Measurements from ENCODE around the gene CARD8.
"Not testable (repeated sequence)": the region's sequence is repeated elsewhere in the genome, so short reads cannot be mapped to it uniquely, and the experiment has no call there.

The CARD8 gene

DNA sequence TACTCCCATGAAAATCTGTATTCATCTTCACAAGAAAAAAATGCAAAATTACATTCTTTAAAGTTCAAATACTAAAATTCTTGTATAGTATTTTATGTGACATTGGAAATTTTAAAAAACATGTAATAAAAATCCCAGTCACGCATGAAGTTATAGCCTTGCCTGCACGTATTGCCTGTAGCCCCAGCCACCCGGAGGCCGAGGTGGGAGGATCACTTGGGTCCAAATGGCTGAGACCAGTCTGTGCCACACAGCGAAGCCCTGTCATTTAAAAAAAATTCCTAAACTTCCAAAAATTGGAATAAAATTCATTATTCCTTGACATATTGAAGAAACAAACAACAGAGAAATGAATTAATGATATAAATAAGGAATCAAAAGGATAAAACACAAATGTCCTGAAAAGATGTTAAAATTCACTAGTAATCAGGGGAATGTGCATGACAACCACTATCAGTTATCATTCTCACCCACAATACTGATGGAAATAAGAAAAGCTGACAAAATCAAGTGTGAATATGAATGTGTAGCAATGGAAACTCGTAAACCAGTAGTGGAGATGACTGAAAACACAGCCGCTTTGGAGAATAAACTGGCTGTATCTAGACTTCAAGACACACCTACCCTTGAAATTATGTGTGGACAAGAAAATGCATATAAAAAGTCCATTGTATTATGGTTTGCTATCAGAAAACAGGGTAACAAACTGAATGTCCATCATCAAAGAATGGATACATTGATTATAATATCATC lies 7.5 kb downstream of the CARD8 start:
- Histone ChIP-seq H3K79me2 (ENCODE audit: insufficient read depth, low read length) (peaks cover 49% of the 10 kb centered on the region), H3K9ac (ENCODE audit: low read length) (no peak overlapping the region), H3K27me3 (ENCODE audit: low read length) (no peaks in the 10 kb centered on the region), H3K36me3 (ENCODE audit: low read length) (peaks cover 17% of the 10 kb centered on the region), H3K27ac (ENCODE audit: low read depth, low read length) (no peak overlapping the region), H3K9me3 (ENCODE audit: insufficient read depth, low read length) (no peaks in the 10 kb centered on the region), H2AFZ (ENCODE audit: low read depth, low read length, severe bottlenecking) (peak overlapping the region; percentile 22), H3K4me3 (ENCODE audit: insufficient read depth, low read length, poor library complexity, severe bottlenecking) (no peak overlapping the region), H3K4me2 (ENCODE audit: low read depth, low read length, poor library complexity, severe bottlenecking) (peak overlapping the region; percentile 96), H3K9me2 (replicated peaks; ENCODE audit: insufficient read depth, low read length) (no peaks in the 10 kb centered on the region), H3F3A (ENCODE audit: insufficient read depth) (peaks cover 34% of the 10 kb centered on the region), H4K20me1 (ENCODE audit: low read depth, low read length) (no peaks in the 10 kb centered on the region)
- TF ChIP-seq, protein P1, sequence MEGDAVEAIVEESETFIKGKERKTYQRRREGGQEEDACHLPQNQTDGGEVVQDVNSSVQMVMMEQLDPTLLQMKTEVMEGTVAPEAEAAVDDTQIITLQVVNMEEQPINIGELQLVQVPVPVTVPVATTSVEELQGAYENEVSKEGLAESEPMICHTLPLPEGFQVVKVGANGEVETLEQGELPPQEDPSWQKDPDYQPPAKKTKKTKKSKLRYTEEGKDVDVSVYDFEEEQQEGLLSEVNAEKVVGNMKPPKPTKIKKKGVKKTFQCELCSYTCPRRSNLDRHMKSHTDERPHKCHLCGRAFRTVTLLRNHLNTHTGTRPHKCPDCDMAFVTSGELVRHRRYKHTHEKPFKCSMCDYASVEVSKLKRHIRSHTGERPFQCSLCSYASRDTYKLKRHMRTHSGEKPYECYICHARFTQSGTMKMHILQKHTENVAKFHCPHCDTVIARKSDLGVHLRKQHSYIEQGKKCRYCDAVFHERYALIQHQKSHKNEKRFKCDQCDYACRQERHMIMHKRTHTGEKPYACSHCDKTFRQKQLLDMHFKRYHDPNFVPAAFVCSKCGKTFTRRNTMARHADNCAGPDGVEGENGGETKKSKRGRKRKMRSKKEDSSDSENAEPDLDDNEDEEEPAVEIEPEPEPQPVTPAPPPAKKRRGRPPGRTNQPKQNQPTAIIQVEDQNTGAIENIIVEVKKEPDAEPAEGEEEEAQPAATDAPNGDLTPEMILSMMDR (IDR thresholded peaks at IDR 0.05; ENCODE audit: insufficient read depth, low read length, poor library complexity, severe bottlenecking): no peak
- no peak for TF ChIP-seq EZH2phosphoT487 (conservative IDR thresholded peaks at IDR 0.05; ENCODE audit: low read length)

DNA sequence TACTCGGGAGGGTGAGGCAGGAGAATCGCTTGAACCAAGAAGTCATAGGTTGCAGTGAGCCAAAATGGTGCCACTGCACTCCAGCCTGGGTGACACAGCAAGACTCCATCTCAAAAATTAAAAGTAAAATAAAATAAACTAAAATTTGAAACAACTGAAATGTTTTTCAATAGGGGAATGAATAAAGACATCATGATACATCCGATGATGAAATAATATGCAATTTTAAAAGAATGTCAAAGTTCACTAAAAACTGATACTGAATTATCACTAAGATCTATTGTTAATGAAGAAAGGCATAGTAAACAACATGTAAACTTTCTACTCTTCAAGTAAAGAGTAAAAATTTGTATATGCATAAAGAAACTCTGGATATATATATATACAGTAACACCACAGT lies 8.5 kb downstream of the CARD8 start:
- H3F3A ChIP-seq (ENCODE audit: insufficient read depth): peaks cover 34% of the 10 kb centered on the region
- H3K4me2 ChIP-seq (ENCODE audit: low read depth, low read length, poor library complexity, severe bottlenecking): no peak overlapping the region
- no peak for TF ChIP-seq EZH2phosphoT487 (conservative IDR thresholded peaks at IDR 0.05; ENCODE audit: low read length)
- TF ChIP-seq, protein P1 (IDR thresholded peaks at IDR 0.05; ENCODE audit: insufficient read depth, low read length, poor library complexity, severe bottlenecking): no peak
- no peak overlapping the region for H3K27ac ChIP-seq (ENCODE audit: low read depth, low read length)
- no peaks in the 10 kb centered on the region for H3K27me3 ChIP-seq (ENCODE audit: low read length)
- no peak overlapping the region for H2AFZ ChIP-seq (ENCODE audit: low read depth, low read length, severe bottlenecking)
- peaks cover 41% of the 10 kb centered on the region for H3K79me2 ChIP-seq (ENCODE audit: insufficient read depth, low read length)
- H3K4me3 ChIP-seq (ENCODE audit: insufficient read depth, low read length, poor library complexity, severe bottlenecking): no peak overlapping the region
- H3K9me3 ChIP-seq (ENCODE audit: insufficient read depth, low read length): no peaks in the 10 kb centered on the region
- no peaks in the 10 kb centered on the region for H3K9me2 ChIP-seq (replicated peaks; ENCODE audit: insufficient read depth, low read length)
- H3K9ac ChIP-seq (ENCODE audit: low read length): no peak overlapping the region
- no peaks in the 10 kb centered on the region for H4K20me1 ChIP-seq (ENCODE audit: low read depth, low read length)
- peaks cover 17% of the 10 kb centered on the region for H3K36me3 ChIP-seq (ENCODE audit: low read length)

DNA sequence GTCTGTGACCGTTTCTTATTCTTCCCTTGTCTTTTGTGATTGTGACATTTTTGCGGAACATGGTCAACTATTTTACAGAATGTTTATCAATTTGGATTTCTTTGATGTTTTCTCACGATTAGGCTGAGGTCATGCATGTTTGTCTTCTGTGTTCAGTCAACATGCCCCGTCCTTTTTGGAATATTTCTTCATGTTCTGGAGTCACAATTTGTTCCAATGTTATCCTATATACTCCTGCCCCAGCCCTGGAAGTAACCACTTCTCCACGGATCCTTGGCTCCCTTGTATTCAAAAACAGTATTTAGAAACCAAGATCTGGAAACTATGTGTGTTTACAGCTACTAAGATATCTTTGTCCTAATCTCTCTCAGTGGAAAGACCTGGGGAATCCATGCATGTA lies 9.6 kb downstream of the CARD8 start:
- Histone ChIP-seq H3F3A (ENCODE audit: insufficient read depth) (peaks cover 26% of the 10 kb centered on the region), H3K79me2 (ENCODE audit: insufficient read depth, low read length) (peaks cover 33% of the 10 kb centered on the region), H3K9ac (ENCODE audit: low read length) (no peak overlapping the region), H3K9me3 (ENCODE audit: insufficient read depth, low read length) (no peaks in the 10 kb centered on the region), H3K9me2 (replicated peaks; ENCODE audit: insufficient read depth, low read length) (no peaks in the 10 kb centered on the region), H2AFZ (ENCODE audit: low read depth, low read length, severe bottlenecking) (no peak overlapping the region), H3K27ac (ENCODE audit: low read depth, low read length) (no peak overlapping the region), H3K4me3 (ENCODE audit: insufficient read depth, low read length, poor library complexity, severe bottlenecking) (no peak overlapping the region), H3K4me2 (ENCODE audit: low read depth, low read length, poor library complexity, severe bottlenecking) (no peak overlapping the region), H3K27me3 (ENCODE audit: low read length) (no peaks in the 10 kb centered on the region), H3K36me3 (ENCODE audit: low read length) (peaks cover 17% of the 10 kb centered on the region), H4K20me1 (ENCODE audit: low read depth, low read length) (no peaks in the 10 kb centered on the region)
- no peak for TF ChIP-seq EZH2phosphoT487 (conservative IDR thresholded peaks at IDR 0.05; ENCODE audit: low read length)

DNA sequence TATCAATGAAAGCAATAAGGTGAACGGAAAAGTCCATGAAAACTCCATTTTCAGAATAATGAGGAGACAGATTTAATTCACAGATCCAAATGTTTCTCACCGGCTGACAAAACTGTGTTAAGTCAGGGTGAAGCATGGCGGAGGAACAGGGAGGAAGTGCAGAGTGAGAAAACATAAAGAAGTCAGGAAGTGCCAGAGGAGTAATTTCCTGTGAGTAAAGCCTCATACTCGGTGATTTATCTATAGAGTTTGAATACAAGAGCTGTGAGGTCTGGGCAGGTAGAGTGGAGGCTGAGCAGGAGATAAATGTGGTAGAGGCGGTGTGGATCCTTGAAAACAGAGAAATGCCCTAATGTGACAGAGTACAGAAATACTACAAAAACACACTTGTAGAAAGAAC lies 11.4 kb downstream of the CARD8 start:
- Histone ChIP-seq H3K79me2 (ENCODE audit: insufficient read depth, low read length) (peaks cover 22% of the 10 kb centered on the region), H3K4me3 (ENCODE audit: insufficient read depth, low read length, poor library complexity, severe bottlenecking) (no peak overlapping the region), H3F3A (ENCODE audit: insufficient read depth) (peaks cover 10% of the 10 kb centered on the region; the same call in 1 of the 2 replicates), H3K36me3 (ENCODE audit: low read length) (peaks cover 17% of the 10 kb centered on the region), H3K9me2 (replicated peaks; ENCODE audit: insufficient read depth, low read length) (no peaks in the 10 kb centered on the region), H3K27ac (ENCODE audit: low read depth, low read length) (peak overlapping the region; percentile 43; the same call in 1 of the 2 replicates), H3K9me3 (ENCODE audit: insufficient read depth, low read length) (no peaks in the 10 kb centered on the region), H3K27me3 (ENCODE audit: low read length) (no peaks in the 10 kb centered on the region), H4K20me1 (ENCODE audit: low read depth, low read length) (no peaks in the 10 kb centered on the region), H3K9ac (ENCODE audit: low read length) (peak overlapping the region; percentile 25; the same call in 1 of the 2 replicates), H2AFZ (ENCODE audit: low read depth, low read length, severe bottlenecking) (no peak overlapping the region), H3K4me2 (ENCODE audit: low read depth, low read length, poor library complexity, severe bottlenecking) (peak overlapping the region; percentile 37)
- TF ChIP-seq EZH2phosphoT487 (conservative IDR thresholded peaks at IDR 0.05; ENCODE audit: low read length): no peak
- TF ChIP-seq, protein P1 (IDR thresholded peaks at IDR 0.05; ENCODE audit: insufficient read depth, low read length, poor library complexity, severe bottlenecking): no peak

DNA sequence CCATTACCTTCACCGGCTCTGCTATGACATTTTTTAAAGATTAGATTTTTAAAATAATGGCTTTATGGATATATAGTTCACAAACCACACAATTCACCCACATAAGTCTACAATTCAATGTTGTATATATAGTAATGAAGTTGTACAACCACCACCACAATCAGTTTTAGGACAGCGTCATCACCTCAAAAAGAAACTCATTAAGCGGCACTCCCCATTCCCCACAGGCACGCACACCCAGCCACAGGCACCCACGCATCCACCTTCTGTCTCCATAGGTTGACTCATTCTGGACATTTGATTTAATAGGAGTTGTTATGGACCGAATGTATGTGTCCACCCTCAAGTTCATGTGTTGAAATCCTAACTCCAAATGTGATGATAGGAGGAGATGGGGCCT lies 13.9 kb downstream of the CARD8 start:
- H3K9ac ChIP-seq (ENCODE audit: low read length); H3F3A ChIP-seq (ENCODE audit: insufficient read depth); H3K4me2 ChIP-seq (ENCODE audit: low read depth, low read length, poor library complexity, severe bottlenecking); H3K4me3 ChIP-seq (ENCODE audit: insufficient read depth, low read length, poor library complexity, severe bottlenecking); H3K27ac ChIP-seq (ENCODE audit: low read depth, low read length); H3K36me3 ChIP-seq (ENCODE audit: low read length); H4K20me1 ChIP-seq (ENCODE audit: low read depth, low read length); H3K9me3 ChIP-seq (ENCODE audit: insufficient read depth, low read length); H3K9me2 ChIP-seq (replicated peaks; ENCODE audit: insufficient read depth, low read length); H3K27me3 ChIP-seq (ENCODE audit: low read length); H2AFZ ChIP-seq (ENCODE audit: low read depth, low read length, severe bottlenecking): not testable (repeated sequence)
- peaks cover 11% of the 10 kb centered on the region for H3K79me2 ChIP-seq (ENCODE audit: insufficient read depth, low read length)

All from SU-DHL-6 (cell line).